ENCODE data around the gene HSD17B12.

GRCh38 chr11:43681401-43681942, 934 bp downstream of the HSD17B12 start:
- no peak for TF ChIP-seq CTCF (IDR thresholded peaks at IDR 0.05)
- TF ChIP-seq POLR2A (IDR thresholded peaks at IDR 0.05) = no peak

All from breast epithelium (tissue), 3 donors.